Measurements from ENCODE around the gene NUP98.

Gene NUP98

GRCh38 chr11:3684129-3684818 lies 113.1 kb downstream of the NUP98 start:
- H3K4me3 ChIP-seq (ENCODE audit: low read length) = no peak overlapping the region
- DNase-seq (ENCODE audit: low read depth) = no peak
- no peak for TF ChIP-seq CTCF (IDR thresholded peaks at IDR 0.05; ENCODE audit: insufficient read depth, low read depth, low read length, missing control alignments)

- TF ChIP-seq CTCF (IDR thresholded peaks at IDR 0.05; ENCODE audit: insufficient read depth, low read depth, low read length, missing control alignments) = no peak
- no peak overlapping the region for H3K4me3 ChIP-seq (ENCODE audit: low read length)
- no peak for DNase-seq (ENCODE audit: low read depth)
These were observed 114.3 kb downstream of the NUP98 start for GRCh38 chr11:3683039-3683438.

DNA sequence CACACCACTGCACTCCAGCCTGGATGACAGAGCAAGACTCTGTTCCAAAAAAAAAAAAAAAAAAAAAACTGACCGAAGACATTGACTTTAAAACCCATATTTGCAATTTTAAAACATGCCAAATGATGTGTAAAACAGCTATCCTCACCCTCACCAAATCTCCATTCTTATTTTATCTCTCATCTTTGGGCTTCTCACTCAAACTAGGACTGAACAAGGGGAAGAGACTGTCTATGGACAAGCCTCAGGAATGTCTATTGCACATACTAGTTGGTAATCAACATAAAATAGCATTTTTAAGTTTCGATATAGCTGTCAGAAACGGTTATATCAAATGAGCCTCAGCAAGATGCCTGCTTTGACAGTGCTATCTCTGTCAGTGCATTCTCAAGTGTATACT lies 118.3 kb downstream of the NUP98 start:
- DNase-seq (ENCODE audit: low read depth) = no peak
- no peak overlapping the region for H3K4me3 ChIP-seq (ENCODE audit: low read length)
- TF ChIP-seq CTCF (IDR thresholded peaks at IDR 0.05; ENCODE audit: insufficient read depth, low read depth, low read length, missing control alignments) = no peak

GRCh38 chr11:3675971-3676370 lies 121.4 kb downstream of the NUP98 start:
- H3K4me3 ChIP-seq (ENCODE audit: low read length) = no peak overlapping the region
- TF ChIP-seq CTCF (IDR thresholded peaks at IDR 0.05; ENCODE audit: insufficient read depth, low read depth, low read length, missing control alignments) = no peak
- DNase-seq (ENCODE audit: low read depth) = peak; percentile 20

- no peak overlapping the region for H3K4me3 ChIP-seq (ENCODE audit: low read length)
- peak; percentile 97 for DNase-seq (ENCODE audit: low read depth)
- no peak for TF ChIP-seq CTCF (IDR thresholded peaks at IDR 0.05; ENCODE audit: insufficient read depth, low read depth, low read length, missing control alignments)
These were observed 123.2 kb downstream of the NUP98 start for GRCh38 chr11:3674189-3674588.

- no peak for DNase-seq (ENCODE audit: low read depth)
- H3K4me3 ChIP-seq (ENCODE audit: low read length) = no peak within 1 kb of the TSS
- no peak for TF ChIP-seq CTCF (IDR thresholded peaks at IDR 0.05; ENCODE audit: insufficient read depth, low read depth, low read length, missing control alignments)
These were observed 125.8 kb downstream of the NUP98 start, which contains the start of gene CHRNA10 for GRCh38 chr11:3671334-3672254. CHRNA10 (minus strand) TSS chr11:3671384; CDS start chr11:3671312, 72 bp downstream.

All from epithelial cell of esophagus (primary cell).